ENCODE results near the gene KCNG3. TPM values are rescaled to one million over a fixed set of nuclear protein-coding genes. Genes with fewer than 3 reads are reported as not detected.

Gene KCNG3
- total RNA-seq, 2 donors from 2014 or later = 1.8 to 6.9 TPM

DNA sequence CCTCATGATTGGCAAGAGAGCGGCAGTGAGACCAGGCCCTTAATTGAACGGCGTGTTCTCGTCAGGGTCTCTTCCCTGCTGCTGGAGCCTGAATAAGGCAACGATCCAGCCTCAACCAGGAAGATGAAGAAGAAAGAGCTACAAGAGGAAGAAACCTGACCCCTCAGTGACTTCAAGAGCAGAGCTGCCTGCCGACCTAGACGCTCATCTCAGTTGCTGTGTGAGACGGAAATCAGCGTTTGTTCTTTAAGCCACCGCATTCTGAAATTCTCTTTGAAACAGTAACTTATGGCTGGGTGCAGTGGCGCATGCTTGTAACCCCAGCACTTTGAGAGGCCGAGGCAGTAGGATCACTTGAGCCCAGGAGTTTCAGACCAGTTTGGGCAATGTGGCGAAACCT lies 29.6 kb upstream of the KCNG3 start:
- no peaks in the 10 kb centered on the region for H3K36me3 ChIP-seq (replicated peaks in 1 of 2; ENCODE audit: insufficient read depth in 1 of 2, low read depth in 2 of 2)
- 75 to 82% methylated on average over 13 of the region's 13 CpGs for WGBS, 2 donors
- no peak overlapping the region for H3K4me3 ChIP-seq
- H3K27ac ChIP-seq = no peak overlapping the region
- H3K27me3 ChIP-seq = no peaks in the 10 kb centered on the region
- no peaks in the 10 kb centered on the region for H3K4me1 ChIP-seq
- TF ChIP-seq CTCF (IDR thresholded peaks at IDR 0.05) (no peak), POLR2A (IDR thresholded peaks at IDR 0.05) (no peak)
- no peaks in the 10 kb centered on the region for H3K9me3 ChIP-seq
- intact Hi-C loops (cut with DNase I) = no loop called here
- DNase-seq (no peak), ATAC-seq (no peak)

- no peaks in the 10 kb centered on the region for H3K27me3 ChIP-seq
- ATAC-seq = no peak
- TF ChIP-seq CTCF (IDR thresholded peaks at IDR 0.05) = no peak
- no peak for TF ChIP-seq POLR2A (IDR thresholded peaks at IDR 0.05)
- DNase-seq = no peak
- WGBS, 2 donors = 48 to 66% methylated on average over 2 of the region's 2 CpGs
- no peaks in the 10 kb centered on the region for H3K36me3 ChIP-seq (replicated peaks in 1 of 2; ENCODE audit: insufficient read depth in 1 of 2, low read depth in 2 of 2)
- intact Hi-C loops (cut with DNase I) = no loop called here
- H3K27ac ChIP-seq = no peak overlapping the region
- H3K4me3 ChIP-seq = no peak overlapping the region
- no peaks in the 10 kb centered on the region for H3K4me1 ChIP-seq
- H3K9me3 ChIP-seq = no peaks in the 10 kb centered on the region
Measured at GRCh38 chr2:42522035-42522434, 28.3 kb upstream of the KCNG3 start.

DNA sequence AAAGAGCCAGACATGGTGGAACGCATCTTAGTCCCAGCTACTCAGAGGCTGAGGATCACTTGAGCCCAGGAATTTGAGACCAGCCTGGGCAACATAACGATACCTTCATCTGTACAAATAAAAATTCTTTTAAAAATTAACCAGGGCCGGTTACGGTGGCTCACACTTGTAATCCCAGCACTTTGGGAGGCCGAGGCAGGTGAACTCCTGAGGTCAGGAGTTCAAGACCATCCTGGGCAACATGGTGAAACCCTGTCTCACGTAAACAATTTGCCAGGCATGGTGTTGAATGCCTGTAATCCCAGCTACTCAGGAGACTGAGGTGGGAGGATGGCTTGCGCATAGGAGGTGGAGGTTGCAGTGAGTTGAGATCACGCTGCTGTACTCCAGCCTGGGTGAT lies 25.8 kb upstream of the KCNG3 start:
- H3K4me3 ChIP-seq = no peak overlapping the region
- 73 to 76% methylated on average over 8 of the region's 8 CpGs for WGBS, 2 donors
- DNase-seq (no peak), ATAC-seq (no peak)
- intact Hi-C loops (cut with DNase I) = no loop called here
- H3K4me1 ChIP-seq = no peaks in the 10 kb centered on the region
- H3K36me3 ChIP-seq (replicated peaks in 1 of 2; ENCODE audit: insufficient read depth in 1 of 2, low read depth in 2 of 2) = no peaks in the 10 kb centered on the region
- no peaks in the 10 kb centered on the region for H3K27me3 ChIP-seq
- TF ChIP-seq POLR2A (IDR thresholded peaks at IDR 0.05) = no peak
- no peak for TF ChIP-seq CTCF (IDR thresholded peaks at IDR 0.05)
- no peak overlapping the region for H3K27ac ChIP-seq
- H3K9me3 ChIP-seq = no peaks in the 10 kb centered on the region

DNA sequence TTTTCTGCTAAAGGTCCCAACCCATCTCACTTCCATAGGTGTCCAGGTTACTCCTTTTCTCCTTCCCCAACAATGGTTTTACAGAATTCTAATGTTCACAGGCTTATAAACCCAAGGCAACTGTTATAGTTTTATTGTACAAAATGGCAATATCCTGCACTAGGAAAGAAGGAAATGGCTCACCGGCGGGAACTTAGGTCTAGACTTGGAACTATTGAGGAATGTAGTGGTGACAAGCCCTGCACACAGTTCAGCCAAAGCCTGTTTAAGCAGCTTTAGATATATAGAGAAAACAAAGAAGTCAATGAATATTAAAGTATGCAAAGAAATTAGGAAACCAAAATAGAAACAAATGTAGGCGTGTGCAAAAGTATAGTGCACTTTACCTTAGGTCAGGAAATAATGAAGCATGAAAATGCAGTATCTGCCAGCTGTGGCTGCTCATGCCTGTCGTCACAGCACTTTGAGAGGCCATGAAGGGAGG lies 22.7 kb upstream of the KCNG3 start:
- Histone ChIP-seq H3K9me3 (no peaks in the 10 kb centered on the region), H3K4me1 (no peaks in the 10 kb centered on the region), H3K27ac (no peak overlapping the region), H3K36me3 (replicated peaks in 1 of 2; ENCODE audit: insufficient read depth in 1 of 2, low read depth in 2 of 2) (no peaks in the 10 kb centered on the region), H3K27me3 (no peaks in the 10 kb centered on the region), H3K4me3 (no peak overlapping the region)
- ATAC-seq (no peak), DNase-seq (no peak)
- 90 to 95% methylated on average over 4 of the region's 4 CpGs for WGBS, 2 donors
- intact Hi-C loops (cut with DNase I) = no loop called here
- TF ChIP-seq POLR2A (IDR thresholded peaks at IDR 0.05) = no peak
- TF ChIP-seq CTCF (IDR thresholded peaks at IDR 0.05) = no peak

DNA sequence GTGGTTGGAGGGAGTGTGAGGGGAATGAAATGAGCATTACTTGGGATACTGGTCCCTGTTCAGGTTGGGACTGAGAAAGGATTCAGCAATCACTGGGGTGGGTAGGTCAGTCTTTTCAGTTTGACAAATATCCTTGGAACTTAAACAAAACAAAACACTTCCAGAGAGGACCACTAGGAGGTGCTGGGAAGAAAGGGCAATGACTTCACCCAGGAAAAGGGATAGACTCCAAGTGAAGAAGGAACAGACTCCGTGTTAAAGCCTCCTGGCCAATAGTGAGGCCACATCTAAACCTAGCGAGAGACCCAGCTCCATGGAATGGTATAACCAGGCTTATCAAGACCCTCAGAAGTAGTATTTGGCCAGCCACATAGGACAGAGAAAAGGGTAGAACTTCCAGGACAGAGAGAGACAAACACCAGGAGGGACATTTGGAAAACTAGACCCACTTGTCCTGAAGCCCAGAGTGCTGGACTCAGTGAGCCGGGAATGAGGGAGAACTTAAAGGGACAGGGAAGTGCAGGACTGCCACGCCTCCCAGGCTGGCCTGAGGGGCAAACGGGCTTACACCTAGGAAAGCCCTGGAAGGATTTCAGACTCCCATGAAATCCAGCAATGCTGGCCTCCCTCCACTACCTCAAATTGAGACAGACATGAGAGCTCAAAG lies 19.6 kb upstream of the KCNG3 start:
- intact Hi-C loops (cut with DNase I) = loop anchor here (5.0 kb wide), 1 partner anchor 154 kb away; no protein-coding TSS in a partner anchor
- H3K4me3 ChIP-seq = no peak overlapping the region
- 30 to 48% methylated on average over 4 to 5 of the region's 5 CpGs for WGBS, 2 donors
- no peaks in the 10 kb centered on the region for H3K27me3 ChIP-seq
- no peaks in the 10 kb centered on the region for H3K4me1 ChIP-seq
- ATAC-seq (peak; percentile 80), DNase-seq (peak; percentile 39 to 56 (median 49))
- no peak for TF ChIP-seq POLR2A (IDR thresholded peaks at IDR 0.05)
- TF ChIP-seq CTCF (IDR thresholded peaks at IDR 0.05) = peak; percentile 39 to 85 (median 78)
- H3K9me3 ChIP-seq = no peaks in the 10 kb centered on the region
- H3K27ac ChIP-seq = no peak overlapping the region
- H3K36me3 ChIP-seq (replicated peaks in 1 of 2; ENCODE audit: insufficient read depth in 1 of 2, low read depth in 2 of 2) = no peaks in the 10 kb centered on the region
